Raji (cell line): ENCODE measurements around the gene PROSER2.

Source experiments
- POLR2A ChIP-seq: IDR thresholded peaks from 2 replicates; pipeline ENCODE4 v1.6.1; 2011; ENCODE audit warnings: low read depth, low read length, control low read depth; ENCODE audit not compliant: insufficient read depth

The PROSER2 gene

GRCh38 chr10:11865561-11865960 is 42.4 kb downstream of the PROSER2 start:
- no peak for TF ChIP-seq POLR2A

GRCh38 chr10:11866199-11866925 is 43.2 kb downstream of the PROSER2 start:
- no peak for TF ChIP-seq POLR2A

- no peak for TF ChIP-seq POLR2A
These were observed 46.1 kb downstream of the PROSER2 start for GRCh38 chr10:11869219-11869618.

- TF ChIP-seq POLR2A = no peak
These were observed 46.7 kb downstream of the PROSER2 start for GRCh38 chr10:11869743-11870460.

GRCh38 chr10:11870461-11870780 is 47.3 kb downstream of the PROSER2 start:
- TF ChIP-seq POLR2A = no peak

DNA sequence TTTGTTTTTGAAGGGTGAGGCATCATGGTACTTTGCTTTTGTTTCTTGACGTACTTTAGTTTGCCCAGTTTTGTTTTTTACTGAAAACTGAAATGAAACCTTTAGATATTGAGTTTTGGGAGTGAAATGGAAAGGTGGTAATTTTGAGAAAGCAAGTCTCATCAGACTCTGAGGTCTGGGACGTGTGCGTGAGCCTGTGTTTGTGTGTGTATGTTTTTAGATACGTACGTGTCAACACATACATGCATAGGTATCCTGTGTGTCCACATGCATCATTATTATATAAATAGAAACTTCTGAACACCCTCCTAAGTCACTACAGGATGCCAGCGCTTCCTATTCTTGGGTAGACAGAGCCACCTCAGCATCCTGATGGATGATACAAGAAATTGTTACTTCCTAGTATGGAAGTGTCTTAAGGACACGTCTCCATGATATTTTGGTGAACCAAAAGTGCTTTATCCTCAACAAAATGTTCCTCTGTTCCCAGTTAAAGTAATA is 47.8 kb downstream of the PROSER2 start:
- TF ChIP-seq POLR2A = no peak

- no peak for TF ChIP-seq POLR2A
These were observed 48.3 kb downstream of the PROSER2 start for GRCh38 chr10:11871466-11871865.

- TF ChIP-seq POLR2A = no peak
These were observed 51.7 kb downstream of the PROSER2 start for GRCh38 chr10:11874568-11875493.

DNA sequence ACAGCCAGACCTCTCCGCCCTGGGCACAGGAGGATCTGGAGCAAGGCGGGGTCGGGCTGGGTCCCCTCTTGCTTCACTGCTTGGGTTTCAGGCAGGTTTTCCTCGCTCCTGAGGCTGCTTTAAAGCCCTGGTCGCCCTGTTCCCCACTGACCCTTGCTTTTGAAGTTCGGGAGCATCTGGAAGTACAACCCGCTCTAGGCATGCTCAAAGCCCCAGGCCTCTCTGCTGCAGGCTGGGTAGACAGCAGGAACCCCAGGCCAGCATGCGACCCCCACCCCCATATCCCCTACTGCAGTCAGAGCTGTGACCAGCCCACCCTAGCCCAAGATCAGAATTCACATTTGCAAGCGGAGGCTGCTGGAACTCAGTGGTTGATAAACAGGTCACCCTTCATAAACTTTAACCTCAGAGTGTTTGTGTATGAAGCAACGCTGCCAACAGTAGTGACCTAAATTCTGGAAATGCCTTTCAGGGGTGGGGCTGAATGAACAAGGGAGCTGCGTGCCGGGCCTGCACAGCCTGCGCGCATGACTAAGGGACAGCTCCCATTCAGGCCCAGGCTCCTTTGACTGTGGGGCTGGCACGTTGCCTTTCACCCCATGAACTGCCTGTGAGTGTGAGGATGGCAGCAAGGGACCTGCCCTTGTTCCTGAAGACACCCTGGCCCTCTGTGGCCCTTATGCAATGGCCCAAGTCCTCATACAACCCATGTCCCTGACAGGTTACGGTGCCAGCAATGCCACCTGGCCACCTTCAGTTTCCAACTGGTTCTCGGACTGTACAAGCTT is 52.5 kb downstream of the PROSER2 start:
- TF ChIP-seq POLR2A = no peak

DNA sequence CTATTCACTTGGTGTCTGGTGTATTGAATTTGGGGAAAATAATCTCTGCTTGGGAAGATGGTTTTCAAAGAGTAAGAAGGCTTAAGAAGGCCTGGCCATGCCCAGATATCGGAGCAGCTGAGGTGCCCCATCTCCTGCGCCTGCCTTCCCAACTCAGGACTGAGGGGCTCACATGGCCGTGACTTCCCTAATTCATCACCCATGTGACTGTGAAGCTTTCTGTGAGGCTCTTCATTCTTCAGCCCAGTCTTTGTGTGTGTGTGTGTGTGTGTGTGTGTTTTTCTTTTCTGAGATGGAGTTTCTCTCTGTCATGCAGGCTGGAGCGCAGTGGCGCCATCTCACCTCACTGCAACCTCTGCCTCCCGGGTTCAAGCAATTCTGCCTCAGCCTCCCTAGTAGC is 53.2 kb downstream of the PROSER2 start:
- TF ChIP-seq POLR2A = no peak

GRCh38 chr10:11876805-11877590 is 53.8 kb downstream of the PROSER2 start:
- TF ChIP-seq POLR2A = no peak

- TF ChIP-seq POLR2A = no peak
These were observed 54.4 kb downstream of the PROSER2 start for GRCh38 chr10:11877591-11877905.

DNA sequence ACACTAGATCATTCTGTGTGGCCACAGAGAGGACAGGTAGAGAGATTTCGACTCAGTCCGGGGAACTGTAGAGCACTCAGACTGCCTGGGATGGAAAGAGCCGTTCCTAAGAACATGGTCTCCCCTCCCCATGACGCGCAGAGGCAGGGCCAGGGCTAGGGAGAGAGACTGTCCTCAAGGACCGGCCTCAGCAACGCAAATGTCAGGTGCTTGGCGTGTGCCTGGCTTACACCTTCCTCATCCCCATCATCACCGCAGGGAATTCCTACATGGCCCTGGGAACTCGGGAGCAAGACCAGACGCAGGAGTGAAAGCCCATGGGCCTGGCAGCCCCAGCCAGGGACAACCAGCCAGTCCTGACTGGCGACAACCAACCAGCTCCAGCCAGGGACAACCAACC is 55.6 kb downstream of the PROSER2 start:
- no peak for TF ChIP-seq POLR2A
